HG03039 (cell line): ENCODE results near the gene MTMR4.
"Not testable (repeated sequence)": the region's sequence is repeated elsewhere in the genome, so short reads cannot be mapped to it uniquely, and the experiment has no call there.

Experiments used
- ATAC-seq: cut with Tn5 transposase; IDR thresholded peaks from one replicate; pipeline ENCODE4 v1.9.1; 2021; ENCODE audit warnings: mild to moderate bottlenecking, moderate library complexity; ENCODE audit not compliant: unreplicated experiment

The MTMR4 gene

GRCh38 chr17:58513965-58514769 is at the start of gene MTMR4:
Gene MTMR4 (minus strand): TSS chr17:58514638. CDS start chr17:58514407, 231 bp downstream.
- ATAC-seq = peak; percentile 19

- ATAC-seq = no peak
These were observed 46.1 kb upstream of the MTMR4 start for GRCh38 chr17:58560511-58560910.

DNA sequence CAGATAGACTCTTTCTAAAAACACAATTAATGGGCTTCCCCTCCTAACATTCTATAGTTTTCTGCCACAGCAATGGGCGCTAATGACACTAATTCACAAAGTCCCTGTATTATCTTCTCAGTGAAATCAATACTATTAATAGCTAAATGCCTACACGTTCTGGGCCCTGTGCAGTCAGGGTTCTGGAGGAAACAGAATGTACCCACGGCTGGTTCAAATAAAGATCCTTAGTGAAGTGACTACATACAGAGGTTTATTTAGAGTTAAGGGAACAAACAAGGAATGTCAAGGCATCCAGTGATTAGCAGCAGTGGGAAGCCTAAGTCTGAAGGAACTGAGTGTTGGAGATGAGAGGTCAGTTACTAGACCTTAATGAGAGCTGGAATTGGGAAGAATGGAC is 43.5 kb upstream of the MTMR4 start:
- ATAC-seq = no peak

- no peak for ATAC-seq
These were observed 42.4 kb upstream of the MTMR4 start for GRCh38 chr17:58556833-58557250.

DNA sequence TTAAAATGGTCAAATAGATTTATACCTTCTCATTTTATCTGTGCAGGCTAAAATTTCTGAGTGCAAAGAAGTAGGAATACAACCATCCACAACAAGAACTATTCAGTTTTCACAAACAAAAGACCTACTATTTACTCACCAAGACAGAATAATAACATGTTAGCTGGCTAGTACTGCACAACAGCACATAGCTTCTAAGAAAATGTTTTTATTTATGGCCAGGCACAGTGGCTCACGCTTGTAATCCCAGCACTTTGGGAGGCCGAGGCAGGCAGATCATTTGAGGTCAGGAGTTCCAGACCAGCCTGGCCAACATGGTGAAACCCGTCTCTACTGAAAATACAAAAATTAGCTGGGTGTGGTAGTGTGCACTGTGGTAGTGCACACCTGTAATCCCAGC is 40.7 kb upstream of the MTMR4 start:
- not testable (repeated sequence) for ATAC-seq

- no peak for ATAC-seq
These were observed 26.8 kb upstream of the MTMR4 start for GRCh38 chr17:58541249-58541648.

GRCh38 chr17:58539698-58540097 is 25.3 kb upstream of the MTMR4 start:
- no peak for ATAC-seq

DNA sequence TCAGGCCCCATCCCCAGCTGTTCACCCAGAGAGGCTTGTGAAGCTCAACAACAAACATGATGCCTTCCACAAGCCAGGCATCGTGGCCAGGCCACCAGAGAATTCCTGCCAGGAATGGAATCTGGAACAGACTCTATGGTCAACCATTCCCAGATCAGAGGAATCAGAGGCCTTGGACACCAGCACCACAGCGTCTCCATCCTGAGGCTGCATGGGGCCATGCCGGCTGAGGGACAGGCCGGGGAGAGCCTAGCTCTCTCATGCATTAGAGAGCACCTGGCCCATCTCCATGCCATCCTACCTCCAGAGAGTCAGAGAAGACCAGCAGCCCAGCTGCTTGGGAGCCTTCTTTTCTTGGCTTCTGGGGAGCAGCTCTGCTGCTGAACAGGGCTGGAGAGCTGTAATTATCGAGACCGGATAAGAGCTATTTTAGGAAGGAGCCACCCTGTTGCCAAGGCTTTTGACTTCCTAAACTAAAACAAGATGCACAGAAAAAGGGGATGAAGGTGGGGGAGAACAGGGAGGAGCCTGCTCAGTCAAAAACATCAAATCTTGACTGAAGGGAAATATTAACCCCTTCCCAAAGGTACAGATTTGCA is 24.5 kb upstream of the MTMR4 start:
- ATAC-seq = no peak

DNA sequence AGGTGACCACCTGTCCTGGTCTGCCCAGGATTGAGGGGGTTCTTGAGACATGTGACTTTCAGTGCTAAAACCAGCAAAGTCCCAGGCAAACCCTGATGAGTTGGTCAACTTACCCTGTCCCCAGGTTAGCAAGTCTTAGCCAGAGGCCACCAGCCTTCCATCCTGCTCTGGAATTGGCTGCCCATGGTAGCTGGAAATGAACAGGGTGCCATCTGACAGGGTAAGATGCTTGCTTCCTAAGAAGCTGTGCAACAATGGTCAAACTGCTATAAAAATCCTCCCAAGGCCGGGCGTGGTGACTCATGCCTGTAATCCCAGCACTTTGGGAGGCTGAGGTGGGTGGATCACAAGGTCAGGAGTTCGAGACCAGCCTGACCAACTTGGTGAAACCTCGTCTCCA is 22.8 kb upstream of the MTMR4 start:
- ATAC-seq = no peak

DNA sequence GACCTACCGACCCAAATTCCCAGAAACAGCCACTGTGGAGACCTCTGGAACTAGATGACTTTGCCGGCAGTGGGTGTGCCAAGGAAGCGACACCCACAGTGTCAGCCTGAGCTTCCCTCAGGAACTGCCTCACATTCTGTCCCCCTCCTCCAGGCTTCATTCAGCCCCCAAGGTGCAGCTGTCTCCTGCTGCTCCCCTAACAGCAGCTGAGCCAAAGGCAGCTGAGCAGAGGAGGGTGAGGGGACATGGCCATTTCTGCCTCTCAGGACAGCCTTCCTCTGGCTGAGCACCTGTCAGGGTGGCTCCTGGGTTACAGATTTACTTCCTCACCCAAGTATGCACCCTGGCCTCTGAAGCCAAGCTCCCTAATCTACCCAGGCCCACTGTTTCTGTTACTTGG is 22.1 kb upstream of the MTMR4 start:
- ATAC-seq = no peak

DNA sequence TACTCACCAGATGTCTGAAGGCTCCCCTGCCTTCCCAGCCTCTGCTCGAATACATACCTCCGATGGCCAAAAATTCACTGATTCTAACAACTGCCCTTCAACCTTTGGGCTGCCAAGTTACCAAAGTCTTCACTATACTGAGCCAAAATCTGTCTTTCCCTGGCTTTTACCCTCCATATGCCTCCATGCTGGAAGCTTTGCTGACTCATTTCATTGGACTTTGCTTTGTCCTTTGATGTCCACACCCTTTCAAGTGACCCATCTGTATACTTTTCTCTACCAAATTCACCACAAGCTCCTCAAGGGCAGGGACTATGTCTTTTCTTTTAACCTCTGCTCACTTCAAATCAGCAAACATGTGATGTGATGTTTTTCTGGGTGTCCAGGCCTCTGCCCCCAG is 21.0 kb upstream of the MTMR4 start:
- ATAC-seq = no peak

- ATAC-seq = no peak
These were observed 20.5 kb upstream of the MTMR4 start for GRCh38 chr17:58534901-58535421.

DNA sequence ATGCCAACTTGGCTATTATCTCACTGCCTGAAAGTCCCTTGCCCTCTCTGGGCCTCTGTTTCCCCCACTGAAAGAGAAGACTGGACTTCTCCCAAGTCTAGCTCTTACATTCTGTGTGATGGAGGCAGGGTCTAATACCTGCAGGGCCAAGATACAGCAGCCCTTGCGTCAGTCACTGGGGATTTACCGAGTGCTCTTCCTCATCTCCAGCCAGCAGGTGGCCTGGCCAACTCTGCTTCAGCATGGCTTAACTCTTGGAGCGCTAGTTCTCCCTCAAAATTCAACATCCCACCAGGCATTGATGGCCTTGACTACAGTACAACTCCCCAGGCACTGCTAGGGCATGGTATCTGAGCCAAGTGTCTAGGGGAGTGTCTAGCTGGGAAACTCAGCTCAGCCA is 19.9 kb upstream of the MTMR4 start:
- no peak for ATAC-seq

DNA sequence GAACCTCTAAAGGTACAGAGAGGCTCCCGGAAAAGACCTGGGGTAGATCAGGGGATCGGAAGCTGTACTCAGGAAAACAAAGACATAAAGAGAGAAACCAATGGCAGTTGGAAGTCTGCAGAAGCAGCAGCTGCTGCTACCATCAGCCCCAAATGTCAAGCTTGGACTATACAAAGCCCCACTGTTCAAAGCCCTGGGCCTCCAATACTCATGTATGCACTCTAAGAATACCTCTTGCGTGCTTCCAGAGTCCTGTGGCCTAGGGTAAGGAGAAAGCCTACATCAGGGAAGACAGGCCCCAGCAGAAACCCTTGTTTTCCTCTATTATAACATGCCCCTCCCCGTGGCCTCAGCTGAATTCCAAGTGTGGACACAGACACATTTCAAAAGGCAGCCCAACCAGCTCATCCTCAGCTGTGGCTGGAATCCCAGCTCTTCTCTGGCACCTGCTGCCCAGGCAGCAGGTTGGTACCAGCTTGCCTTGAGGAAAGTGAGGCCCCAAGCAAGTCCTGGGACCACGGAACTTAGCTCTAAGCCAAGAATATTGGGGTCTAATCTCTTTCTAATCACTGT is 19.3 kb upstream of the MTMR4 start:
- ATAC-seq = no peak

DNA sequence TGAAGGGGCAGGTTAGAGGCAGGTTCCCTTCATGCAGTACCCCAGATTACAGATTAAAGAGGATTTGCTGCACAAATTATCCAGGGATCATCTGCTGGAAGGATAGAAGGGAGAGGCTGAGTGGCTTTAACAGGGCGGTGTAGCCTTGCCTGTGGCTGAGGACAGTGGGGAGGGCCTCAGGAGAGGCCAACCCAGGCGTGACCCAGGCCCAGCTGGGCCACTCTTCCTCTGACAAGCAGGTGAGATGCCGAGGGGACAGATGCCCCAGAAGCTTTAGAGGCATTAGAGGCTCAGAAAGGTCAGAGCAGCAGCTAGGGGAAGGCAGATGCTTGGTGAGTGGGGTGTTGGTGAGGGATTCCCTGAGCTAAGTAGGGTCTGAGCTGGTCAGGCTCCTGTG is 18.1 kb upstream of the MTMR4 start:
- no peak for ATAC-seq

DNA sequence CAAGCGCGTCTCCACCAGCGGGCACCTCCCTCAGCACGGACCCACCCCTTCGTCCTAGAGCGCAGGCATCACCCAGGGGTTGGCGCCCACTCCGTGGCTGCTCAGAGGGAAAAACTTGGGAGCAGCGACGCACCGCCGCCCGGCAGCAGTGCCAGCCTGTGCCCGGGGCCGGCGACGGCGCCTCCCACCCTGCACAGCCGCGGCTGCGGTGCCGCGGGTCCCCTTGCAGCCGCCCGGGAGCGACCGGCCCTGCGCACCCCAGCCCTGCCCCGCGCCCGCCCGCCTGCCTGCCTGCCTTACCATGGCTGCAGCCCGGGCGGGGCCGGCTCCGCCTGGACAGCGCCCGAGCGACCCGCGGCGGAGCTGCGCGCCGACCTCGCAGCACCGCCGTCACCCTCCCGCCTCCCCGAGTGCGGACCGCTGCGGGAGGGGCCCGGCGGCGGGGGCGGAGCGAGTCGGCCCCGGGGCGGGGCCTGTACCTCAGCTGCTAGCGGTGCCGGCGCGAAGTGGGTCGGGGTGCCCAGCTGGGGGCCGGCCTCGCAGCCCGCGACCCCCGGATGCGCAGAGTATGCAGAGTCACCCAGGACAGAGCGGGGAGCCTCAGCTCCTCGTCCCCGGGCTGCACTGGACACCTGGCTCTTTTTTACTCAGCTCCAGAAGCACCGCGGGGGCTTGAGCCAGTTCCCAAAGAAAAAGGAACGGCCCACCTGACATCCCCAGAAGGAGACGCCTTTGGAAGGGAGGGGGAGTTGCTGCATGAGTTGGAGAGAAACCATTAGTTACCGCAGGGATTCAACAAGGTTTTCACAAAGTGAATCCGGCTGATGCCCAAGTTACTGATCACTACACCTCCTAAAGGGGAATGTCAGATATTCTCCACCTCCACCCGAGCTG is 17.5 kb upstream of the MTMR4 start:
- ATAC-seq = peak; percentile 48

- ATAC-seq = no peak
These were observed 16.7 kb upstream of the MTMR4 start for GRCh38 chr17:58531122-58531521.

GRCh38 chr17:58530655-58531054 is 16.2 kb upstream of the MTMR4 start:
- ATAC-seq = no peak

GRCh38 chr17:58529275-58529674 is 14.8 kb upstream of the MTMR4 start:
- no peak for ATAC-seq

GRCh38 chr17:58528443-58528842 is 14.0 kb upstream of the MTMR4 start:
- ATAC-seq = no peak

DNA sequence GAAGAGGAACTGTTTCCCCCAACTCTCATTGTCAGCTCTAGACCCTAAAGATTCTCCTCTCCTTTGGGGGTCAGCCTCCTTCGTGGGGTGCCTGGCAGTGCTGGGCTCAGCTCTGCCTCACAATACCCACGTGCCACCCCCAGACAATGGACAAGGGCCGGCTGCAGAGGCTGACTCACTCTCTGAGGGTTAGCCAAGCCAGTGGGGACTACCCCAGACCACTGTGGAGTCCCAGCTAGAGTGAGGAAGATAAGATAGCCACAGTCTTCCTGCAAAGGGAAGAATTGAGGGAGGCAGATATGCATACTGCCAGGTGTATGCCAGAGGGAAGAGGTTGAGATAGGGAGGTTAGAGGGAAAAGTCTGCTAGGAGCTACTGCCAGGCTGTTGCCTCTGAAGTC is 13.5 kb upstream of the MTMR4 start:
- ATAC-seq = no peak
